Progenitor cell of endocrine pancreas (in vitro differentiated cells): ENCODE data around the gene ADGRA1. TPM values are rescaled to one million over a fixed set of nuclear protein-coding genes. Genes with fewer than 3 reads are reported as not detected.

Source experiments
- DNase-seq: peaks from one replicate; pipeline ENCODE4 v3.0.0; 2021; ENCODE audit warnings: low spot score; ENCODE audit not compliant: unreplicated experiment
- H3K27ac Mint-ChIP-seq: 2 replicates; pipeline ENCODE4 v1.8.0; 2021; ENCODE audit warnings: mild to moderate bottlenecking, moderate library complexity, mixed read lengths
- H3K27me3 Mint-ChIP-seq: 2 replicates; pipeline ENCODE4 v1.8.0; 2021; ENCODE audit warnings: mixed read lengths
- H3K36me3 Mint-ChIP-seq: 2 replicates; pipeline ENCODE4 v1.8.0; 2022; ENCODE audit warnings: mixed read lengths; ENCODE audit not compliant: insufficient read depth
- H3K4me1 Mint-ChIP-seq: 2 replicates; pipeline ENCODE4 v1.8.0; 2021; ENCODE audit warnings: low read depth, mixed read lengths
- H3K4me3 Mint-ChIP-seq: 2 replicates; pipeline ENCODE4 v1.8.0; 2021; ENCODE audit warnings: low read depth, mild to moderate bottlenecking, moderate library complexity, mixed read lengths
- H3K9me3 Mint-ChIP-seq: 2 replicates; pipeline ENCODE4 v1.8.0; 2021; ENCODE audit warnings: low read depth, mixed read lengths
- total RNA-seq: library from RNA; stranded (reverse); gene quantifications from 2 replicates; pipeline ENCODE4 v1.2.1, GENCODE V29; 2021
- TF ChIP-seq, protein P1 (sequence below): fragments of 200-600 bp; sonication (generic); IDR thresholded peaks from one replicate; pipeline ENCODE4 v1.5.0; 2021; ENCODE audit warnings: antibody characterized with exemption, mild to moderate bottlenecking; ENCODE audit not compliant: unreplicated experiment

ADGRA1 gene
- total RNA-seq, 1 donor from 2014 or later = 1.2 TPM

DNA sequence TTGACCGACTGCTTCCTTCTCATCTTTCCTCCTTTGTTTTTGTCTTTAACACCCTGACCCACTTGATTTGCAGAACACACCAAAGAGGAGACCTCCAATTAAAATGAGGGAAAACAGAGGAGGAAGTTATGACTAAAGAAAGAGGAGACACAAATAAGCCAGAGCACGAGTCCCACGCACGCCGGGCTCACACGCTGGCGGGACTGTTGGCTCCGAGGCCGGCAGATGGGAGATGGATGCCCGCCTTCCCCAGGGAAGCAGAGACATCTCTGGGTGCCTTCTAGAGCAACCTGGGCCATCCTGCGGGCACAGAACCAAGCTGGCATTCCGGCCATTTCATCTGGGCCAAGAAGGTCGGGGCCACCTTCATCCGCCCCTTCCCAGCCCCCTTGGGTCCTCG, 5.6 kb downstream of the ADGRA1 start:
- Mint-ChIP-seq H3K4me1 (no peaks in the 10 kb centered on the region), H3K36me3 (no peaks in the 10 kb centered on the region), H3K9me3 (no peaks in the 10 kb centered on the region), H3K27ac (no peak overlapping the region), H3K27me3 (peaks cover 56% of the 10 kb centered on the region), H3K4me3 (no peak overlapping the region)
- no peak for DNase-seq
- TF ChIP-seq, protein P1, sequence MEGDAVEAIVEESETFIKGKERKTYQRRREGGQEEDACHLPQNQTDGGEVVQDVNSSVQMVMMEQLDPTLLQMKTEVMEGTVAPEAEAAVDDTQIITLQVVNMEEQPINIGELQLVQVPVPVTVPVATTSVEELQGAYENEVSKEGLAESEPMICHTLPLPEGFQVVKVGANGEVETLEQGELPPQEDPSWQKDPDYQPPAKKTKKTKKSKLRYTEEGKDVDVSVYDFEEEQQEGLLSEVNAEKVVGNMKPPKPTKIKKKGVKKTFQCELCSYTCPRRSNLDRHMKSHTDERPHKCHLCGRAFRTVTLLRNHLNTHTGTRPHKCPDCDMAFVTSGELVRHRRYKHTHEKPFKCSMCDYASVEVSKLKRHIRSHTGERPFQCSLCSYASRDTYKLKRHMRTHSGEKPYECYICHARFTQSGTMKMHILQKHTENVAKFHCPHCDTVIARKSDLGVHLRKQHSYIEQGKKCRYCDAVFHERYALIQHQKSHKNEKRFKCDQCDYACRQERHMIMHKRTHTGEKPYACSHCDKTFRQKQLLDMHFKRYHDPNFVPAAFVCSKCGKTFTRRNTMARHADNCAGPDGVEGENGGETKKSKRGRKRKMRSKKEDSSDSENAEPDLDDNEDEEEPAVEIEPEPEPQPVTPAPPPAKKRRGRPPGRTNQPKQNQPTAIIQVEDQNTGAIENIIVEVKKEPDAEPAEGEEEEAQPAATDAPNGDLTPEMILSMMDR = no peak

DNA sequence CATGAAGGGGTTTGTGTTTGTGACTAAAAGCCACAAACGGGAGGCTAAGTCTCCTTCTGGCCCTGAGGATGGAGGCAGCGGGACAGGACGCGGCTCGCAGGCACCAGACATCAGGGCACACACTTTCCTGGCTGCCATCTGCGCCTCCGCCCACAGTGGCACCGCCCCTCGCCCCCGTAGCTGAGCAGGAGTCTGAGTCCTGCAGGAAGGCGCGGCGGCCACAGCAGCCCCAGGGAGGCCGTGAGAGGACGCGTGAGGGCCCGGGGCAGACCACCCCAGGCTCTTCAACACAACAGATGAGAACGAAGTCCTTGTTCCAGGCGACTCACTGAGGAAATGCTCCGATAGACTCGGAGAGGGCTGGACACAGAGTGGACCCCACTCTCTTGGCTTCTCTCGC, 6.6 kb downstream of the ADGRA1 start:
- TF ChIP-seq, protein P1 = no peak
- H3K4me3 Mint-ChIP-seq = no peak overlapping the region
- no peak overlapping the region for H3K27ac Mint-ChIP-seq
- no peaks in the 10 kb centered on the region for H3K36me3 Mint-ChIP-seq
- H3K9me3 Mint-ChIP-seq = no peaks in the 10 kb centered on the region
- no peaks in the 10 kb centered on the region for H3K4me1 Mint-ChIP-seq
- peaks cover 52% of the 10 kb centered on the region for H3K27me3 Mint-ChIP-seq
- no peak for DNase-seq

DNA sequence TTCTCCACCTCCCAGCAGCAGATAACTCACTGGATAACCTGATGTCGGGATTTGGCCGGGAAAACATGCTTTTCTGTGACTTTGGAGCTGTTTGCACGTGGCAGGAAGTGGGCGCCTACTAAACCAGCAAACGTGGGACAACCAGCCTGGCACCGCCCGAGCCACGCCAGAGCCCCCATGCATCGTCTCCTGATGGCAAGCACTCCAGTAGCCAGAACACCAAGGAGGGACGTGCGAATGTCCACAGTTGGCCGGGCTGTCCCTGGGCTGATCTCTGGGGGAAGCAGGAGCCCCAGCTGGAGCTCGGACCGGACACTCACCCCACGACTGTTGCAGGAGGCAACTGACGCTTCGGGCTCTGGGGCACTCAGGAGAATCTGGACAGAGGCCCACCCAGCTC, 7.1 kb downstream of the ADGRA1 start:
- Mint-ChIP-seq H3K4me1 (no peaks in the 10 kb centered on the region), H3K27ac (no peak overlapping the region), H3K9me3 (no peaks in the 10 kb centered on the region), H3K27me3 (peaks cover 46% of the 10 kb centered on the region), H3K36me3 (no peaks in the 10 kb centered on the region), H3K4me3 (no peak overlapping the region)
- DNase-seq = no peak
- TF ChIP-seq, protein P1 = no peak

DNA sequence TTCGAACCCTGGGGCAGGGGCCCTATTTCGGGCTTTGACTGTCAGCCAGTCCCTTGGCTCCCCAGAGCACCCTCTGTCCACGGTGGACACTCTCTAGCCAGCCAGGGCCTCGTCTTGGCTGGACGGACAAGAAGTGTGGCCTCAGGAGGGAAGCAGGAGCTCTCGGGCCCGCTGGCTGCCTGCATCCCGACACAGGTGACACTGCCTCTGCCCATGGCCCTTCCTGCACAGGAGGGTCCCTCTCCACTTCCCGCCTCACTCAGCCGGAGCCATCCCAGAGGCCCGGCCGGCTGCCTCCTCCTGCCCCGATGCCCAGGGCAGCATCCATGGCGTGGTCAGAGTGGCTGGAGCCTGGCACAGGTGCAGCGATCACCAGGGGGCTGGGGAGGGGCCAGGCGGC, 7.9 kb downstream of the ADGRA1 start:
- Mint-ChIP-seq H3K4me3 (no peak overlapping the region), H3K9me3 (no peaks in the 10 kb centered on the region), H3K4me1 (no peaks in the 10 kb centered on the region), H3K36me3 (no peaks in the 10 kb centered on the region), H3K27ac (no peak overlapping the region), H3K27me3 (peaks cover 39% of the 10 kb centered on the region)
- TF ChIP-seq, protein P1 = no peak
- DNase-seq = no peak

DNA sequence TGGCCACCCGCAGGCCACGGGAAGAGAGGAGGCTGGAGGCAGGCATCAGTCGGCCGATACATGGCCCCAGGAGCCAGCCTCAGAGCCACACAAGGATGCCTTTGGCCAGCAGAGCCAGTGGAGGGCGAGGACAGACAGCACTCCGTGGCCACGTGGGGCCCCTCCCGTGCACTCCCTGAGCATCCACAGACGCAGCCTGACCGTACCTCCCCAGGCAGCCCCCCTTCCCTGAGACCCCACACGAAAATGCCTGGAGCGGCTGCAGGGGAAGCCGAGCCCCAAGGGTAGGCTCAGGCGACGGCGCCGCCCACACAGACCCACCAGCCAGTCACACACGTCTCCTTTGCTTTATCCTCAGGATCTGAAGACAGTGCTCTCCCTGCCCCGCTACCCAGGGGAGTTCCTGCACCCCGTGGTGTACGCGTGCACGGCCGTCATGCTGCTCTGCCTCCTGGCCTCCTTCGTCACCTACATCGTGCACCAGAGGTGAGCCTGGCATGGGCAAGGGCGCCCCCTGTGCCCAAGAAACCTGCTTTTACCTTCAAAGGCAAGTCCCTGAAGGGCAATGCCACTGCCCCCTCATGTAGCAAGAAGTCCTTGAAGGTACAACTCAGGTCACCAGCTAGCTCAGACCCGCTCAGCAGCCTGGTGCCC, 9.0 kb downstream of the ADGRA1 start:
- no peak overlapping the region for H3K27ac Mint-ChIP-seq
- peaks cover 39% of the 10 kb centered on the region for H3K27me3 Mint-ChIP-seq
- TF ChIP-seq, protein P1 = no peak

More for the DNA sequence above, 9.0 kb downstream of the ADGRA1 start:
- H3K9me3 Mint-ChIP-seq = no peaks in the 10 kb centered on the region
- no peak overlapping the region for H3K4me3 Mint-ChIP-seq
- H3K4me1 Mint-ChIP-seq = no peaks in the 10 kb centered on the region
- DNase-seq = no peak
- no peaks in the 10 kb centered on the region for H3K36me3 Mint-ChIP-seq
